ENCODE results near the gene C19orf38.
"Not testable (repeated sequence)": the region's sequence is repeated elsewhere in the genome, so short reads cannot be mapped to it uniquely, and the experiment has no call there.

Gene C19orf38

GRCh38 chr19:10868872-10869547 lies 20.8 kb downstream of the C19orf38 start:
- H3K4me3 Mint-ChIP-seq, result no peak overlapping the region
- H3K4me1 Mint-ChIP-seq, result peaks cover 47% of the 10 kb centered on the region
- peaks cover 2% of the 10 kb centered on the region for H3K27me3 Mint-ChIP-seq (ENCODE audit: low read depth, poor library complexity)
- no peaks in the 10 kb centered on the region for H3K36me3 Mint-ChIP-seq (ENCODE audit: low read depth)
- no peak overlapping the region for H3K27ac Mint-ChIP-seq
- TF ChIP-seq, protein P1, sequence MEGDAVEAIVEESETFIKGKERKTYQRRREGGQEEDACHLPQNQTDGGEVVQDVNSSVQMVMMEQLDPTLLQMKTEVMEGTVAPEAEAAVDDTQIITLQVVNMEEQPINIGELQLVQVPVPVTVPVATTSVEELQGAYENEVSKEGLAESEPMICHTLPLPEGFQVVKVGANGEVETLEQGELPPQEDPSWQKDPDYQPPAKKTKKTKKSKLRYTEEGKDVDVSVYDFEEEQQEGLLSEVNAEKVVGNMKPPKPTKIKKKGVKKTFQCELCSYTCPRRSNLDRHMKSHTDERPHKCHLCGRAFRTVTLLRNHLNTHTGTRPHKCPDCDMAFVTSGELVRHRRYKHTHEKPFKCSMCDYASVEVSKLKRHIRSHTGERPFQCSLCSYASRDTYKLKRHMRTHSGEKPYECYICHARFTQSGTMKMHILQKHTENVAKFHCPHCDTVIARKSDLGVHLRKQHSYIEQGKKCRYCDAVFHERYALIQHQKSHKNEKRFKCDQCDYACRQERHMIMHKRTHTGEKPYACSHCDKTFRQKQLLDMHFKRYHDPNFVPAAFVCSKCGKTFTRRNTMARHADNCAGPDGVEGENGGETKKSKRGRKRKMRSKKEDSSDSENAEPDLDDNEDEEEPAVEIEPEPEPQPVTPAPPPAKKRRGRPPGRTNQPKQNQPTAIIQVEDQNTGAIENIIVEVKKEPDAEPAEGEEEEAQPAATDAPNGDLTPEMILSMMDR (IDR thresholded peaks at IDR 0.05), result no peak
- DNase-seq, result no peak
- H3K9me3 Mint-ChIP-seq, result no peaks in the 10 kb centered on the region

GRCh38 chr19:10869872-10870311 lies 21.7 kb downstream of the C19orf38 start:
- Mint-ChIP-seq H3K4me1 (peaks cover 44% of the 10 kb centered on the region), H3K27ac (peak overlapping the region; percentile 81), H3K4me3 (peak overlapping the region; percentile 73)
- H3K9me3 Mint-ChIP-seq; H3K27me3 Mint-ChIP-seq (ENCODE audit: low read depth, poor library complexity); DNase-seq; H3K36me3 Mint-ChIP-seq (ENCODE audit: low read depth): not testable (repeated sequence)

DNA sequence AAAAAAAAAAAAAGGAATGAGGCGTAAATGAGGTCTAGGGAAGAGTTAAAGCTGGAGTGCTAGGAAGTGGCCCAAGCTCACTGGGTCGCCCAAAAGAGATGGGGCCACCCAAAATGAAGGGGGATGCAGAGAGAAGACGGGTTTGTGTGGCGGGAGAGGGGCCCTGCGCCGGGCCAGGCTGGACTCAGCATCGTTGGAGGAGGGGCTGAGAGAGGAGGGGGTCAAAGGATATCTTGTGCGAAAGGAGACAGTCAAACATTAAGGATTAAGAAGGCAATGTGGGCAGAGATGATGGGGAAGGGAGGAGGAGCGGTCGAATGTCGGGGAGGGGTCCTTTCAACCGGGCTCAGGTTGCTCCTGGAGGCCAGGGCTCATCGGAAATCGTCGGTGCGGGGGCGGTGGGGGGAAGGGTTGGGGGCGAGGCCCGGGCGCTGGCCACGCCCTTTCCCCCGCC lies 22.3 kb downstream of the C19orf38 start:
- Mint-ChIP-seq H3K36me3 (ENCODE audit: low read depth) (peaks cover 7% of the 10 kb centered on the region), H3K9me3 (no peaks in the 10 kb centered on the region), H3K27me3 (ENCODE audit: low read depth, poor library complexity) (peaks cover 2% of the 10 kb centered on the region), H3K4me3 (peak overlapping the region; percentile 73), H3K4me1 (peaks cover 49% of the 10 kb centered on the region), H3K27ac (peak overlapping the region; percentile 92)
- no peak for DNase-seq
- TF ChIP-seq, protein P1 (IDR thresholded peaks at IDR 0.05), result no peak

DNA sequence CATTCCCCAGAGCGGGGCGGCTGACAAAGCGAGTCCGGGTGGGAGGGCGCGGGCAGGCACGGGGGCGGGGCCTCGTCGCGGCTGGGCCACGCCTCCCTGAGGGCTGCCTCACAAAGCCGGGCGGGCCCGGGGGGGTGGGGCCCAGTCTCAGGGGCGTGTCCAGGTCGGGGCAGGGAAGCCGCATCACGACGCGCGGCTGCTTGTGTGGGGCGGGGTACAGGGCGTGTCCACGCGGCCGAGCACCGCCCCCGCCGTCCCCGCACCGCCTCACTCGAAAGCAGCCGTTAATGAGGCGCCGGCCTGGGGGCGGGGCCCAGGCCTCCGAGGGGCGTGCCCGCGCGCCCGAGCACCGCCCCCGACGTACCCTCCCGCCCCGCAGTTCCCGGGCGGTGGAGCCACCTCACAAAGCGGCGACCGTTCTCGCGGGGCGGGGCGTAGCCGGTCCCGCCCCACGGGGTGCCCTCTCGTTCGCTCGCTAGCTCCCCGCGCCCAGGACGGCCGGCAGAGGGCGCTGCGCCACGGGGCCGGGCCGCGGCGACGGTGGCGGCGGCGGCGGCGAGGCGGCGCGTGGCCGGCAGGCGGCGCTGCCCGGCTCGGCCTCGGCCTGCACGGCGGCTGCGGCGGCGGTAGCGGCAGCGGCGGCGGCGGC lies 22.9 kb downstream of the C19orf38 start, which contains the start of gene CARM1:
TSS of gene CARM1 (plus strand) at position 599 of the 649 bp plus-strand sequence. CDS start 150 bp downstream, outside the sequence.
- no peaks in the 10 kb centered on the region for H3K9me3 Mint-ChIP-seq
- peak within 1 kb of the TSS; percentile 90 for H3K4me3 Mint-ChIP-seq
- peak; percentile 99 for DNase-seq
- TF ChIP-seq, protein P1 (IDR thresholded peaks at IDR 0.05), result peak; percentile 22
- peaks cover 49% of the 10 kb centered on the region for H3K4me1 Mint-ChIP-seq
- peak within 1 kb of the TSS; percentile 92 for H3K27ac Mint-ChIP-seq
- H3K27me3 Mint-ChIP-seq (ENCODE audit: low read depth, poor library complexity), result peaks cover 2% of the 10 kb centered on the region
- peaks cover 7% of the 10 kb centered on the region for H3K36me3 Mint-ChIP-seq (ENCODE audit: low read depth)

- H3K4me3 Mint-ChIP-seq, result peak overlapping the region; percentile 90
- DNase-seq, result peak; percentile 64
- H3K27ac Mint-ChIP-seq, result peak overlapping the region; percentile 90
- no peaks in the 10 kb centered on the region for H3K9me3 Mint-ChIP-seq
- H3K4me1 Mint-ChIP-seq, result peaks cover 56% of the 10 kb centered on the region
- TF ChIP-seq, protein P1 (IDR thresholded peaks at IDR 0.05), result no peak
- peaks cover 2% of the 10 kb centered on the region for H3K27me3 Mint-ChIP-seq (ENCODE audit: low read depth, poor library complexity)
- peaks cover 7% of the 10 kb centered on the region for H3K36me3 Mint-ChIP-seq (ENCODE audit: low read depth)
These were observed 23.7 kb downstream of the C19orf38 start for GRCh38 chr19:10871711-10872545.
